Measurements from ENCODE around the gene PCDHB2.
"Not testable (repeated sequence)": the region's sequence is repeated elsewhere in the genome, so short reads cannot be mapped to it uniquely, and the experiment has no call there.

The PCDHB2 gene

DNA sequence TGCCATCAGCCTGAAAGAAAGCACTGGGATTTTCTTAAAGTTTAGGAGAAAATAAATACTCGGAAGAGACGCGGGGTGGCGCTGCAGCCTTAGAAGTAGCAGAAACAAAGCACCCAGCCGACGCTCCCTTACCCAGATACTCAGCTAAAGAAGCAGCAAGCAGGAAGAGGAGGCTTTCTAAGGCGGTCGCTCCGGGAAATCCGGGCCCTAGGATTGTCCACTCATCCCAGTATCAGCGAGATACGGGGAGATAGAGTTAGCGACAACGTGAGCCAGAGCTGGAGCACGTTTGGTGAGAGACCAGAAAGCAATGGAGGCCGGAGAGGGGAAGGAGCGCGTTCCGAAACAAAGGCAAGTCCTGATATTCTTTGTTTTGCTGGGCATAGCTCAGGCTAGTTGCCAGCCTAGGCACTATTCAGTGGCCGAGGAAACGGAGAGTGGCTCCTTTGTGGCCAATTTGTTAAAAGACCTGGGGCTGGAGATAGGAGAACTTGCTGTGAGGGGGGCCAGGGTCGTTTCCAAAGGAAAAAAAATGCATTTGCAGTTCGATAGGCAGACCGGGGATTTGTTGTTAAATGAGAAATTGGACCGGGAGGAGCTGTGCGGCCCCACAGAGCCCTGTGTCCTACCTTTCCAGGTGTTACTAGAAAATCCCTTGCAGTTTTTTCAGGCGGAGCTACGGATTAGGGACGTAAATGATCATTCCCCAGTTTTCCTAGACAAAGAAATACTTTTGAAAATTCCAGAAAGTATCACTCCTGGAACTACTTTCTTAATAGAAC lies at the start of gene PCDHB2:
PCDHB2 (plus strand) TSS at position 135 of the 782 bp plus-strand sequence; CDS start at position 311, 176 bp downstream.
- peak; percentile 29 for DNase-seq (ENCODE audit: low read depth)

DNA sequence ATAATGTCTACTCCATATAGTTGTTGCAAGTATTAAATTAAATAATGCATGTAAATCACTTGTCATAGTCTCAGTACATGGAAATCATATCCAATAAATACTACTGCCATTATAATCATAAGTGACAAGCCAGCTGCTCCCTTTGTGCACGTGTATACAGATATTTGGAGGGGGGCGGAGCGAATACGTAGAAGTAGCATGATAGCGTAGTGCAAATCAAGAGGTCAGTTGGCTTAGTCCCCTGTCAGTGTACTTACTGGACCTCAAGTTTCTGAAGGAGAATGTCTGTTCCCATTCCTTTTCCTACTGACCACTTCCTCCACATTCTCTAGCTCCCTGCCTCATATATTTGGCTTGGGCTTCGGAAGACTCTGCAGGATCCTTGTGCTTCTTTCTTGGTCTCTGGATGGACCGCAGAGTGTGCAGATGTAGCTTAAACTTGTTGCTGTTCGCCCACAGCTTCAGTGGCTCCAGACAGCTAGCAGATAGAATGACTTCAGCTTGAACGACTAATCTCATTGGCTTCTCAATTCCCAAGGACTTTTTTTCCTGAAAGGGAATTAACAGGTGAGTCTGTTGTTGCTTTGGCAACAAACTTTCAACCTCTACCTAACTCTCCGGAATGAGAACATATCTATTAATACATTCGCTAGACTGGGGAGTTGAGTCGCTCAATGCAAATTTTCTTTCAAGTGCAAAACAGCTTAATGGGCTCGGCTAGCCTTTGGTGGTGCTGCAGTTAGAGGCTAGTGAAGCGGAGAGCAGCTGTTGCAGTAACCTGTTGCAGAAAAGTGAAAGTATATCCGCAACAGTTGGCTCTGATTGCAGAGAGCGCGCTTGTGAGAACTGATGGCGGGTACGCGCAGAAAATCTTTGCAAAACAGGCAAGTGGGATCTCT lies 43.5 kb upstream of the PCDHB2 start, which contains the start of gene PCDHB1:
PCDHB1 (plus strand) TSS at position 753 of the 899 bp plus-strand sequence; CDS start at position 850, 97 bp downstream.
- no peak for DNase-seq (ENCODE audit: low read depth)

DNA sequence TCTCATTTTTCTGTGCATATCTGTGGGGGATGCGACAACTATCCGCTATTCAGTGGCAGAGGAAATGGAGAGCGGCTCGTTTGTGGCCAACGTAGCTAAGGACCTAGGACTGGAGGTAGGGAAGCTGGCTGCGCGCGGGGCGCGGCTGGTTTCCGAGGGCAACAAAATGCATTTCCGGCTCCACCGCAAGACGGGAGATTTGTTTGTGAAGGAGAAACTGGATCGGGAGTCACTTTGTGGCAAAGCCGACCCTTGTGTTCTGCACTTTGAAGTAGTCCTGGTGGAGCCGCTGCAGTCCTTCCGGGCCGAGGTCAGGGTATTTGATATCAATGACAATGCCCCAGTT lies 42.9 kb upstream of the PCDHB2 start:
- DNase-seq (ENCODE audit: low read depth) = no peak

DNA sequence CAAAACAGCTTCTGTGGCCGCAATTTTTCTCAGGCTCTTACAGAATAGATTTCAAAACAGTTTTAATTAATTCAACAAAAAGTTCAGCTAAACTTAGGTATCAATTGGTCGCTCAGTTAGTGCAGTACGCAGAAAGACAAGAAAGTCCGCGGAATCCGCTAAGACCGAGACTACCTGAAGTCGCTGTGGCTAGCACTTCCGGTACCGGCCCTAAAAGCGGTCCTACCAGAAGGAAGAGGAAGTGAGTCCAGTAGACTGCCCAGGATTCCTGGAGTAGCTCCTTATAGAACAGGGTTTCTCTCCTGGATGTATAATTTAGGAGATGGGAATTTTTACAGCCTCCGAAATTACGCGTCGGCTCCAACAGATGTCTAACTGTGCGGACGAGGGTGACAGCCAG lies 16.6 kb upstream of the PCDHB2 start:
- no peak for DNase-seq (ENCODE audit: low read depth)

DNA sequence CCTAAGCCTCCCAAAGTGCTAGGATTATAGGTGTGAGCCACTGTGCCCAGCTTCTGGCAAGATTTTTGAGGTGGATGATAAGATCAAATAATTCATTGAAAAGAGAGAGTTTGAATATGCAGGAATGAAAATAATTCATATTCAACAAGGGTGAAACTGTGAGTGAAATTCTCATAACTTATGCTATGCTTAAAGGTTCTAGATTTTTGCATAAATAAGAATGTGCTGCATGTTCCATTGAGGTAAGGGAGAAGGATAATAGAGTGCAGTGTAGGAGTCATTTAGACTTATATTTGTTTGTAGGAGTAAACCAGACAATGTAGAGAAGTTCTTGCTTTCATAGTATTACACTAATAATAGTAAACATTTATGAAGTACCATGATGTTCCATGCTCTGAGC lies 12.2 kb upstream of the PCDHB2 start:
- DNase-seq (ENCODE audit: low read depth) = no peak

GRCh38 chr5:141084487-141084989 lies 9.9 kb upstream of the PCDHB2 start:
- peak; percentile 3 for DNase-seq (ENCODE audit: low read depth)

GRCh38 chr5:141095263-141095641 lies 837 bp downstream of the PCDHB2 start:
- DNase-seq (ENCODE audit: low read depth) = no peak

- DNase-seq (ENCODE audit: low read depth) = not testable (repeated sequence)
Measured at GRCh38 chr5:141096181-141096580, 1.8 kb downstream of the PCDHB2 start.

GRCh38 chr5:141096586-141096985 lies 2.2 kb downstream of the PCDHB2 start:
- DNase-seq (ENCODE audit: low read depth) = not testable (repeated sequence)

- peak; percentile 2 for DNase-seq (ENCODE audit: low read depth)
Measured at GRCh38 chr5:141100243-141100805, 5.9 kb downstream of the PCDHB2 start, which contains the start of gene PCDHB3. PCDHB3 (plus strand) TSS chr5:141100473; CDS start chr5:141100650, 177 bp downstream.

DNA sequence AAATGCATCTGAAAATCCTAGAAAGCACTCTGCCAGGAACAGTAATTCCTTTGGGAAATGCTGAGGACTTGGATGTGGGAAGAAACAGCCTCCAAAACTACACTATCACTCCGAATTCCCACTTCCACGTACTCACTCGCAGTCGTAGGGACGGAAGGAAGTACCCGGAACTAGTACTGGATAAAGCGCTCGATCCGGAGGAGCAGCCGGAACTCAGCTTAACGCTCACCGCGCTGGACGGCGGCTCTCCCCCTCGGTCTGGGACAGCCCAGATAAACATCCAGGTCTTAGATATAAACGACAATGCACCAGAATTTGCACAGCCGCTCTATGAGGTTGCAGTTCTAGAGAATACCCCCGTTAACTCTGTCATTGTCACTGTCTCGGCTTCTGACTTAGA lies 6.6 kb downstream of the PCDHB2 start:
- no peak for DNase-seq (ENCODE audit: low read depth)

DNA sequence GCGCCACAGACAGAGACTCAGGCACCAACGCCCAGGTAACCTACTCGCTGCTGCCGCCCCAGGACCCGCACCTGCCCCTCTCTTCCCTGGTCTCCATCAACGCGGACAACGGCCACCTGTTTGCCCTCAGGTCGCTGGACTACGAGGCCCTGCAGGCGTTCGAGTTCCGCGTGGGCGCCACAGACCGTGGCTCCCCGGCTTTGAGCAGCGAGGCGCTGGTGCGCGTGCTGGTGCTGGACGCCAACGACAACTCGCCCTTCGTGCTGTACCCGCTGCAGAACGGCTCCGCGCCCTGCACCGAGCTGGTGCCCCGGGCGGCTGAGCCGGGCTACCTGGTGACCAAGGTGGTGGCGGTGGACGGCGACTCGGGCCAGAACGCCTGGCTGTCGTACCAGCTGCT lies 7.7 kb downstream of the PCDHB2 start:
- not testable (repeated sequence) for DNase-seq (ENCODE audit: low read depth)

- not testable (repeated sequence) for DNase-seq (ENCODE audit: low read depth)
Measured at GRCh38 chr5:141102471-141102870, 8.1 kb downstream of the PCDHB2 start.

GRCh38 chr5:141105350-141105749 lies 10.9 kb downstream of the PCDHB2 start:
- no peak for DNase-seq (ENCODE audit: low read depth)

DNA sequence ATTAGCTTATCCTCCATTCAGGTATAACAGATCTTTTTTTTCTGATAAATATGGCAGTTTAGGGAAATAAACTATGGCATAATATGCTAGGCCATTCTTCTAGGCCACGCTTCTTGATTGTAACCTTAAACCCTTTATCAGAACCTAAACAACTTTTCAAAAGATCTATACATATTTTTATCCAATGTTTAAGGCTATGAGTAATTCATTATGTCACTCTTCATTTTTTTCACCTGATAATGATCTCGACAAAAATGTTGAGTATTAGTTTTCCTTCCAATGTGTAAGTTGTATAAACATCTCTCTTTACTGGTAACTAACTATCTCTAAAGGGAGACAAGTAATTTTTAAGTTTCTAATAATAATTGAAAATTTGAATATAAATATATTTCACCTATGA lies 24.8 kb downstream of the PCDHB2 start:
- no peak for DNase-seq (ENCODE audit: low read depth)

DNA sequence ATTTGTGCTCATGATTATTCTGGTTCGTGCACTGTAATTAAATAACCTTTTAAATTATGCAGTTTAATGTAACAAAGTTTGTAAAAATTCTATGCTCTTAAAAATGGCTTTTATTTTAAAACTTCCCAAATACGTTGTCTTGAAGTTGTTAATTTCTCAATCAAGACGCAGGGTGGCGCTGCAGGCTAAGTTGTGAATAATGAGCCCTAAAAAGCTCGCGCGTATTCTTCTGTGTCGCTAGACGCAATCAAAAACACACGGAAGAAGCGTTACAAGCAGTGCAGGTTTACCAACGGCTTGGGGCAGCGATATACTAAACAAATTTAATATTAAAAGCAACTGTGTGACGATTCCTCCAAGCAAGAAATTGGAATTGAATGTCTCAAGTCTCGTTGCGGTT lies 27.1 kb downstream of the PCDHB2 start, which contains the start of gene PCDHB4:
PCDHB4 (plus strand) TSS at position 256 of the 400 bp plus-strand sequence. CDS start 181 bp downstream, outside the sequence.
- DNase-seq (ENCODE audit: low read depth) = no peak

GRCh38 chr5:141121985-141122384 lies 27.6 kb downstream of the PCDHB2 start:
- DNase-seq (ENCODE audit: low read depth) = no peak

DNA sequence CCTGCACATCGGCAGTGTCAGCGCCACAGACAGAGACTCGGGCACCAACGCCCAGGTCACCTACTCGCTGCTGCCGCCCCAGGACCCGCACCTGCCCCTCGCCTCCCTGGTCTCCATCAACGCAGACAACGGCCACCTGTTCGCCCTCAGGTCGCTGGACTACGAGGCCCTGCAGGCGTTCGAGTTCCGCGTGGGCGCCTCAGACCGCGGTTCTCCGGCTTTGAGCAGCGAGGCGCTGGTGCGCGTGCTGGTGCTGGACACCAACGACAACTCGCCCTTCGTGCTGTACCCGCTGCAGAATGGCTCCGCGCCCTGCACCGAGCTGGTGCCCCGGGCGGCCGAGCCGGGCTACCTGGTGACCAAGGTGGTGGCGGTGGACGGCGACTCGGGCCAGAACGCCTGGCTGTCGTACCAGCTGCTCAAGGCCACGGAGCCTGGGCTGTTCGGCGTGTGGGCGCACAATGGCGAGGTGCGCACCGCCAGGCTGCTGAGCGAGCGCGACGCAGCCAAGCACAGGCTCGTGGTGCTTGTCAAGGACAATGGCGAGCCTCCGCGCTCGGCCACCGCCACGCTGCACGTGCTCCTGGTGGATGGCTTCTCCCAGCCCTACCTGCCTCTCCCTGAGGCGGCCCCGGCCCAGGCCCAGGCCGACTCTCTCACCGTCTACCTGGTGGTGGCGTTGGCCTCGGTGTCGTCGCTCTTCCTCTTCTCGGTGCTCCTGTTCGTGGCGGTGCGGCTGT lies 29.2 kb downstream of the PCDHB2 start:
- not testable (repeated sequence) for DNase-seq (ENCODE audit: low read depth)

- DNase-seq (ENCODE audit: low read depth) = no peak
Measured at GRCh38 chr5:141127305-141127704, 32.9 kb downstream of the PCDHB2 start.

GRCh38 chr5:141135030-141135717 lies 40.8 kb downstream of the PCDHB2 start, which contains the start of gene PCDHB5:
PCDHB5 (plus strand) TSS chr5:141135206; CDS start chr5:141135435, 229 bp downstream.
- DNase-seq (ENCODE audit: low read depth) = no peak

Measured in fibroblast of the conjunctiva (primary cell).